Activated T-helper 2 cell treated with anti-CD3 and anti-CD28 coated beads, Interferon-gamma antibody, Interleukin-2, Interleukin-4, amounts not matched to agents 10 μg/mL and 5 μg/mL and 100 μg/mL, durations not matched to agents 14 hours and 24 hours and 36 hours (primary cell): ENCODE measurements around the gene FOXJ1. TPM values are rescaled to one million over a fixed set of nuclear protein-coding genes. Genes with fewer than 3 reads are reported as not detected.

ENCODE experiments used
- DNase-seq: peaks from one replicate; pipeline ENCODE4 v3.0.0; 2021; ENCODE audit warnings: low spot score
- H3K27ac Mint-ChIP-seq: one replicate; pipeline ENCODE4 v1.8.0; 2021; ENCODE audit warnings: mixed read lengths
- H3K27me3 Mint-ChIP-seq: one replicate; pipeline ENCODE4 v1.8.0; 2021; ENCODE audit warnings: low read depth, mixed read lengths
- H3K36me3 Mint-ChIP-seq: one replicate; pipeline ENCODE4 v1.8.0; 2021; ENCODE audit warnings: low read depth, mixed read lengths
- H3K4me1 Mint-ChIP-seq: one replicate; pipeline ENCODE4 v1.8.0; 2021; ENCODE audit warnings: low read depth, mixed read lengths
- H3K4me3 Mint-ChIP-seq: one replicate; pipeline ENCODE4 v1.8.0; 2021; ENCODE audit warnings: low read depth, mild to moderate bottlenecking, moderate library complexity, mixed read lengths
- H3K9me3 Mint-ChIP-seq: one replicate; pipeline ENCODE4 v1.8.0; 2021; ENCODE audit warnings: mixed read lengths
- intact Hi-C: fragments of 100-400 bp; cut with micrococcal nuclease; formaldehyde crosslinking; loops from one replicate; pipeline ENCODE4 v1.15.1; 2023
- total RNA-seq: library from RNA; stranded (reverse); gene quantifications from 2 replicates; pipeline ENCODE4 v1.2.3, GENCODE V29; 2022

FOXJ1 gene
- total RNA-seq, 1 donor from 2014 or later, result 0.11 TPM

DNA sequence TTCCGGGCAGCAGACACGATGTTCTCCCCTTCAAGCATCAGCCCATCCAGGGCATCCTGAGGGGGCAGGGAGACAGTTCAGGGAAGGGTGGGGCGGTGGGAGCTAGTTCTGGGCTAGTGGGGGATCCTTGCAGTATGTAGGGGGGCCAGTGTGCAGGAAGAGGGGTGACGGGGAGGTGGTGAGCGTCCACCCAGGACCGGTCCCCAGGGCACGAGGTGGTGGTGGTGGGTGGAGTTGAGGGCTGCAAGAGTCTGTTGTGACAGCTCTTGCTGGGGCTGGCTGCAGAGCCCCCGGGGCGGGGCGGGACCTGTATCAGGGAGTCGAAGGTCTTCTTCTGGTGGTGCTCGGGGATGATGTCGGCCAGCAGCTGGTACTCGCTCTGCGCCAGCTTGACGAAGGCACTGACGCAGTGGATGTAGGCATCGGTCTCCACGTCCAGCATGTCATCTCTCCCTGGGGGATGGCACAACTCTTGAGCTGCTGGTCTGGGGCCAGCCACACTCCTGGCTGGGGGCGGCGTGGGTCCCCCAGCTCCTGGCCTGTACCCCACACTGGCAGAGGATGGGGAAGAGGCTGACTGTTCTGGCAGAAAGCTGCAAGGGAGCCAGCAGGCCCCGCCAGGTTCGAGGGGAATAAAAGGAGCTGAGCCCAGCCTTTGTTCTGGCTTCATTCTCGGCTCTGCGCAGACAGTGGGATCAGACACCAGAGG, 52.0 kb downstream of the FOXJ1 start:
- no peaks in the 10 kb centered on the region for H3K27me3 Mint-ChIP-seq
- peaks cover 2% of the 10 kb centered on the region for H3K4me1 Mint-ChIP-seq
- H3K27ac Mint-ChIP-seq, result no peak overlapping the region
- H3K36me3 Mint-ChIP-seq, result peaks cover 66% of the 10 kb centered on the region
- intact Hi-C loops, result no loop called here
- H3K4me3 Mint-ChIP-seq, result no peak overlapping the region
- no peaks in the 10 kb centered on the region for H3K9me3 Mint-ChIP-seq
- DNase-seq, result no peak

GRCh38 chr17:76088041-76088867, 52.8 kb downstream of the FOXJ1 start:
- Mint-ChIP-seq H3K36me3 (peaks cover 65% of the 10 kb centered on the region), H3K9me3 (no peaks in the 10 kb centered on the region), H3K4me1 (peaks cover 2% of the 10 kb centered on the region), H3K4me3 (no peak overlapping the region), H3K27ac (no peak overlapping the region), H3K27me3 (no peaks in the 10 kb centered on the region)
- no peak for DNase-seq
- intact Hi-C loops, result no loop called here

- Mint-ChIP-seq H3K36me3 (peaks cover 62% of the 10 kb centered on the region), H3K27me3 (no peaks in the 10 kb centered on the region), H3K4me1 (peaks cover 2% of the 10 kb centered on the region), H3K9me3 (no peaks in the 10 kb centered on the region), H3K27ac (no peak overlapping the region), H3K4me3 (no peak overlapping the region)
- intact Hi-C loops, result no loop called here
- no peak for DNase-seq
Measured at GRCh38 chr17:76087531-76087930, 53.5 kb downstream of the FOXJ1 start.

DNA sequence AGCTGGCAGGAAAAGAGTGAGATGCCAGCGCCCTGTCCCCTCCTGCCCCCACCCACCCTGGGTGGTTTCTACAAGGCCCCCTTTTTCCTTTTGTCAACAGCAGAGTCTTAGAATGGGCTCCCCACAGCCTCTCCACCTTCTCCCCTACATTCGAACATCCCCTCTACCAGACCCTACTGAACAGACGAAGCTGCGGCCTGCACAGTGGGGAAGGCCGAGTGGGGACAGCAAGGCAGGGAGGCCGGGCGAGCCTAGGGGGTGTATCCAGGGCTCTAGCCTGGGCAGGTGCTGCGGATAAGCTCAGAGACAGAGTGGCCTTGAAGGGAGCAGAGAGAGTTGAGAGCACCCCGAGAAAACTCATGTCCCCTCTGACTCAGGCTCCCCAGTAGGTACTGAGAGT, 54.7 kb downstream of the FOXJ1 start:
- H3K36me3 Mint-ChIP-seq, result peaks cover 56% of the 10 kb centered on the region
- intact Hi-C loops, result no loop called here
- H3K4me1 Mint-ChIP-seq, result no peaks in the 10 kb centered on the region
- no peaks in the 10 kb centered on the region for H3K9me3 Mint-ChIP-seq
- no peak overlapping the region for H3K4me3 Mint-ChIP-seq
- H3K27me3 Mint-ChIP-seq, result no peaks in the 10 kb centered on the region
- no peak for DNase-seq
- no peak overlapping the region for H3K27ac Mint-ChIP-seq

Other genes with a start within 250 kb of the FOXJ1 start
- gene TRIM65, start 244.3 kb downstream of the FOXJ1 start, total RNA-seq, result 42.8 and 45.6 TPM in 2 replicates
- 127 and 139 TPM in 2 replicates for gene MRPL38, start 236.4 kb downstream of the FOXJ1 start, total RNA-seq
- 15.0 and 17.6 TPM in 2 replicates for gene FBF1, start 200.2 kb downstream of the FOXJ1 start, total RNA-seq
- 29.4 and 30.6 TPM in 2 replicates for gene ACOX1, start 162.1 kb downstream of the FOXJ1 start, total RNA-seq
- 11.4 and 13.4 TPM in 2 replicates for gene TEN1, start 162.0 kb downstream of the FOXJ1 start, total RNA-seq
- 6.9 and 7.4 TPM in 2 replicates for gene CDK3, start 140.4 kb downstream of the FOXJ1 start, total RNA-seq
- 0.02 TPM in 1 of 2 replicates, not detected in the other for gene EVPL, start 113.9 kb downstream of the FOXJ1 start, total RNA-seq
- 188 and 194 TPM in 2 replicates for gene SRP68, start 68.7 kb downstream of the FOXJ1 start, total RNA-seq
- 10.7 and 14.5 TPM in 2 replicates for gene GALR2, start 66.5 kb downstream of the FOXJ1 start, total RNA-seq
- 10.3 and 14.1 TPM in 2 replicates for gene ZACN, start 62.1 kb downstream of the FOXJ1 start, total RNA-seq
- gene EXOC7, start 37.5 kb downstream of the FOXJ1 start, total RNA-seq, result 103 and 110 TPM in 2 replicates
- 34.3 and 34.9 TPM in 2 replicates for gene RNF157, start 99.2 kb upstream of the FOXJ1 start, total RNA-seq
- 204 and 212 TPM in 2 replicates for gene UBALD2, start 124.1 kb upstream of the FOXJ1 start, total RNA-seq
- 1.7 and 2.1 TPM in 2 replicates for gene QRICH2, start 167.0 kb upstream of the FOXJ1 start, total RNA-seq
- 48.2 and 49.9 TPM in 2 replicates for gene PRPSAP1, start 212.7 kb upstream of the FOXJ1 start, total RNA-seq
- gene SPHK1, start 243.4 kb upstream of the FOXJ1 start, total RNA-seq, result 16.0 and 16.4 TPM in 2 replicates